HG03066 (cell line): ENCODE data around the gene CD33.
"Not testable (repeated sequence)": the region's sequence is repeated elsewhere in the genome, so short reads cannot be mapped to it uniquely, and the experiment has no call there.

ENCODE experiments used
- ATAC-seq: cut with Tn5 transposase; IDR thresholded peaks from one replicate; pipeline ENCODE4 v1.9.1; 2021; ENCODE audit warnings: low read depth; ENCODE audit not compliant: unreplicated experiment

CD33 gene

DNA sequence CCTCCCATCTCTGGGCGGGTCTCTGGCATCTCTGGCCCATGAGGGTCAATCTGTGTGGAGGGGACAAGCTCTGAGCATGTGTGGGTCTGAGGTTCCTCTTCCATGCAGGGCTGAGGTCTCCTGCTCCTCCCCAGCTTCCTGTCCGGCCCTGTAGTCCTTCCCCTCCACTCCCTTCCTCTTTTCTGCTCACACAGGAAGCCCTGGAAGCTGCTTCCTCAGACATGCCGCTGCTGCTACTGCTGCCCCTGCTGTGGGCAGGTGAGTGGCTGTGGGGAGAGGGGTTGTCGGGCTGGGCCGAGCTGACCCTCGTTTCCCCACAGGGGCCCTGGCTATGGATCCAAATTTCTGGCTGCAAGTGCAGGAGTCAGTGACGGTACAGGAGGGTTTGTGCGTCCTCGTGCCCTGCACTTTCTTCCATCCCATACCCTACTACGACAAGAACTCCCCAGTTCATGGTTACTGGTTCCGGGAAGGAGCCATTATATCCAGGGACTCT lies at the start of gene CD33:
TSS of gene CD33 (plus strand) at position 183 of the 496 bp plus-strand sequence. CDS start at position 222, 39 bp downstream.
- ATAC-seq, result not testable (repeated sequence)

GRCh38 chr19:51179256-51179655 lies 45.6 kb upstream of the CD33 start:
- ATAC-seq, result no peak

GRCh38 chr19:51181377-51181912 lies 43.4 kb upstream of the CD33 start:
- ATAC-seq, result no peak

GRCh38 chr19:51181913-51182419 lies 42.9 kb upstream of the CD33 start:
- no peak for ATAC-seq

DNA sequence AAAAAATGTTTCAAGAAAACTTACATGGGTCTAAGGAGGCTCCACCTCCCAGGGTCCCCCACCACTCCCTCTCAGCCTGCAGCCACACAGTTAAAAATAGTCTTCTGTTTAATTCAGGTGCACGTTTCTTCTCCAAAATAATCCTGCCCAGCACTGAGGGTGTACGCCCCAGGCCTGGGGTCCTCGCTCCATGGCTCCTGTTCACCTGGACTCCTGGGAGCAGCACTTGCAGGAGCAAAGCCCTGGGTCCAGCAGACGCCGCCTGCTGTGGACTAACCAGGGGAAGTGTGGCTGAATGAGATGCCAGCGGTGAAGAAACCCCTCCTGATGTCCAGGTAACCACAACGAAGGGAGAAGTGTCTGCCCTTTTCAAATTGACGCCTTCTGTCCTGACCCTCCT lies 41.3 kb upstream of the CD33 start:
- ATAC-seq, result no peak

DNA sequence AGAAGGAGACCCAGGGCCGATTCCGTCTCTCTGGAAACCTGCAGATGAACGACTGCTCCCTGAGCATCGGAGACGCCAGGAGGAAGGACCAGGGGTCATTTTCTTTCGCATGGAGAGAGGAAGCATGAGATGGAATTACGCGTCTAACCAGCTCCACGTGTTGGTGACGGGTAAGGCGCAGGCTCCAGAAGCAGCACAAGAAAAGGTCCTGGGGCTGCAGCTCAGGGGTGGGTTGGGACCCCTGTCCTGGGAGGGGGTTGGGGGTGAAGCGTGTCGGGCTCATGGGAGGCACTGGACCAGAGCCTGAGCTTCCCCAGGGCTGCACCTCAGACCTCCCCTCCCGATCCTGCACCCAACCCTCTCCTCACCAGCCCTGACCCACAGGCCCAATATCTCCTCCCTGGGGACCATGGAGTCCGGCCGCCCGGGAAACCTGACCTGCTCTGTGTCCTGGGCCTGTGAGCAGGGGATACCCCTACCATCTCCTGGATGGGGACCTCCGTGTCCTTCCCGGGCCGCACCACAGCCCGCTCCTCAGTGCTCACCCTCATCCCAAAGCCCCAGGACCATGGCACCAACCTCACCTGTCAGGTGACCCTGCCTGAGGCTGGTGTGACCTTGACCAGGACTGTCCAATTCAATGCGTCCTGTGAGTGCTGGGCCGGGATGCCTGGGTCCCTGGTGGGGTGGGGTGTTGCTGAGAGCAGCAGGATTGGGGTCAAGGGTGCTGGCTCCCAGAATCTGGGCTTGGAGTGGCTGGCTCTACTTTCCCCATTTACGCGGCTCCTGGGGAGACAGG lies 39.6 kb upstream of the CD33 start:
- no peak for ATAC-seq

- ATAC-seq, result no peak
Observed at GRCh38 chr19:51185868-51186215, 39.0 kb upstream of the CD33 start.

DNA sequence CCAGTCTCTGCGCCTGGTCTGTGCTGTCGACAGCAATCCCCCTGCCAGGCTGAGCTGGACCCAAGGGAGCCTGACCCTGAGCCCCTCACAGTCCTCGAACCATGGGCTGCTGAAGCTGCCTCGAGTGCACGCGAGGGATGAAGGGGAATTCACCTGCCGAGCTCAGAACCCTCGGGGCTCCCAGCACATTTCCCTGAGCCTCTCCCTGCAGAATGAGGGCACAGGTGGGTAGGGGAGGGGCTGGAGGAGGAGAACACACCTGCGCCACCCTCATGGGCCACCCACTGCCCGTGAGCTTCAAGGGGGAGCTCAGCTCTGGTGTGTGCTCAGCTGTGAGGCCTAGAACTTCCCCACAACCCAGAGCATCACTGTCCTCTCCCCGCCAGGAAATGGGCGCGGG lies 38.6 kb upstream of the CD33 start:
- ATAC-seq, result no peak

DNA sequence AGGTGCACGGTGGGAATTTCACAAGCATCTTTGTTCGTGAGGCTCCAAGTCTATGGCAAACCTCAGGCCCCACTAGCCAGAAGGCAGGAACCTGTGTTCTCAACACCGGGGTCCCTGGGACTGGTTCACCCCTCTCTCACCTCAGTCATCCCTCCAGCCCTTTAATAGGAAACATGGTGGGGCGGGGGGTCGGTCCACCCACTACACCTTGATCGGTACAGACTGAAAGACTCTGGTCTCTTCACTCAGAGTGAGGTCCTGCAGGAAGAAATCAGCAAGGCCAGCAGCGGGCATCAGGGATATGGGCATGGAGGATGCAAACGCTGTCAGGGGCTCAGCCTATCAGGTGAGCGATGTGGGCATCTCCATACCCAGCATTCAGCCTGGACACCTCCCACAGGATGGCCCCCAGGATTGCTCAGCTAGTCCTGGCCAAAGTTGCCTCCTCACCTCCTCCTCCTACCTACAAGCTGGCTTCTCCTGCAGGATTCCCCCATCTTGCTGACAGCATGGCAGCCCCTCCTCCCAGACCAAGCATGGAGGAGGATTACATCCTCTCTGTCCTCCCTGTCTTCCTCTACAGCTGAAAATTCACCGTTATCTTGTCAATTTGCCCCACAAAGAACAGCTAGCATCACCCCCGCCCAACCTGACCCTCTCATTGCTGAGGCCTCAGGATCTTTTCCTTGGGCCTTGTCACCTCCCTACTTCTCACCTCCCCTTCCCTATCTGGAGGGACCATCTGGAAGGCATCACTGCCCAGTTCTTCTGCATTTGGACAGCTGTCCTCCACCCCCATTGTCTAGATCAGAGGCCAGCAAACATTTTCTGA lies 37.3 kb upstream of the CD33 start:
- no peak for ATAC-seq

GRCh38 chr19:51188227-51188559 lies 36.7 kb upstream of the CD33 start:
- no peak for ATAC-seq

DNA sequence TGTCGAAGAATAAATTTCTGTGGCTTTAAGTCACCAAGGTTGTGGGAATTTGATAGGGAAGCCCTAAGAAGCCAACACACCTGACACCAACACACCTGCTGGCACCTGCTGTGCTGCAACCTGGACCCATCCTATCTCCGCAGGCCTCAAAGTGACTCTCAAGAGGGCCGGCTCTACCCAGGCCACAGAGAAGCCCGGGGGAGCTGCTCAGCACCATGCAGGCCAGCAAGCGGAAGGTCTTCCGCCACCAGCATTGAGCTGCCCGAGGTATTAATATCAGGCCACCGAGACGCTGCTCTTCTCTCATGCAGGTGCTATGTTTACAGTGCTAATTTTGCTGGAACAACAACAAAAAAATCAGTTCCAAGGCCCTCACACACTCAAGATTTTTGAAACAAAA lies 32.2 kb upstream of the CD33 start:
- no peak for ATAC-seq

GRCh38 chr19:51194527-51195315 lies 30.2 kb upstream of the CD33 start:
- no peak for ATAC-seq

DNA sequence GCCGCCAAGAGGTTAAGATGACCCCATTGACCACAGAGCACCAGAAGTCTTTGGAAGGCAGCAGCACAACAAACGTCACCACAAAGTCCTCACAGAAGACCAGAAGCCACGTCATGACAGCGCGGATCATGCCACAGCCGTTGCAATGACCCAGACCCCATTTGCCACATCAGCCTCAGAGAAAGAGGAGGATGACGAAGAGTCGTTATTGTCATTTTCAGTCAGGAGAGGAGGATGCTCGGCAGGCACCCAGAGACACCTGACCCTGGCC lies 29.6 kb upstream of the CD33 start:
- no peak for ATAC-seq

DNA sequence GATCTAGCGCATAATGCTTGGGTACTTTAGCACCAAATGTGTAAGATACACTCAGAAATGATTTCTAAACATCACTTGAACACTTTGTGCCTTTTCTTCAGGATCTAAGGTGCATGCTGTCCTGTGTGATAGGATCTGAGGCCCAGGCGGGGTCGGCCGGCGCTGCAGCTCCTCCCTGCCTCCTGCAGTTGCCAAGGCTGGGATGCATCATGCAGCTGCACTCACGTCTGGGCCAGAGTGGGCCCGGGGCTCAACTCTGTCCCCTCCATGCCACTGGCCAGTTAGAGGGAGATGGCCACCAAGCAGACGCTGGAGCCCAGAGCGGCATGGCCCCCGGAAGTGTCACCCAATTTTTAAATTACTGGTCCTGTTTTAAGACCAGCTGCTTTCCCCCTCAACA lies 29.3 kb upstream of the CD33 start:
- no peak for ATAC-seq

DNA sequence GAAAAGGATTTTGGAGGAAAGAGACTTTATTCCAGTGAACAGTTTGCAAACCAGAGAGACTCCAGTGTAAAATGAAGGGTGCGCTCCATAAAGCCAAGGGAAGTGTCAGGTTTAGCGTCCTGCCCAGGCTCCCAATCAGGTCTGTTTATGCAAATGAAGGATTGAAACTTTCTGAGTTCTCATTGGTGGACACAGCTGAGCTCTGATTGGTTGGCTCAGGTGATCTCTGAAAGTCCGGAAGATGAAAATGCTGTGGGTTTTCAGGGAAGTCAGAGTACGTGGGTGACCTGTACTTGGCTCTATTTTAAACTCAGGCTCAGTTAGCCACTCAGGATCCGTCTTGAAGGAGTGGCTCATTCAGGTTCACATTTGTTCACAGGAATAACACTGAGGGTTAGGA lies 28.7 kb upstream of the CD33 start:
- no peak for ATAC-seq

DNA sequence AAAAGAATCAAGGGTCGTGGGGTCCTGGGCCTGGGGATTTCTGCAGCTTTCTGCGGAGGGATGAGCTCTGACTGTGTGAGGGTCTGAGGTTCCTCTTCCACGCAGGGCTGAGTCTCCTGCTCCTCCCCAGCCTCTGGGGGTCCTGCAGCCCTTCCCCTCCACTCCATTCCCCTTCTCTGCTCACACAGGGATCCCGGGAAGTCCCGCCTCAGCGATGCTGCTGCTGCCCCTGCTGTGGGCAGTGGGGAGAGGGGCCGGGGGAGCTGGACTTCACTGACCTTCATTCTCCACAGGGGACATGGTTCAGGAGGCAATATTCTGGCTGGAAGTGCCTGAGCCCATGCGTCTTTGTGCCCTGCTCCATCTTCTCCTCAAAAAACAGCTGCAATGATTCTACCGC lies 26.2 kb upstream of the CD33 start:
- ATAC-seq, result no peak

- no peak for ATAC-seq
Observed at GRCh38 chr19:51200071-51200666, 24.7 kb upstream of the CD33 start.

GRCh38 chr19:51201712-51202111 lies 23.2 kb upstream of the CD33 start:
- ATAC-seq, result no peak

DNA sequence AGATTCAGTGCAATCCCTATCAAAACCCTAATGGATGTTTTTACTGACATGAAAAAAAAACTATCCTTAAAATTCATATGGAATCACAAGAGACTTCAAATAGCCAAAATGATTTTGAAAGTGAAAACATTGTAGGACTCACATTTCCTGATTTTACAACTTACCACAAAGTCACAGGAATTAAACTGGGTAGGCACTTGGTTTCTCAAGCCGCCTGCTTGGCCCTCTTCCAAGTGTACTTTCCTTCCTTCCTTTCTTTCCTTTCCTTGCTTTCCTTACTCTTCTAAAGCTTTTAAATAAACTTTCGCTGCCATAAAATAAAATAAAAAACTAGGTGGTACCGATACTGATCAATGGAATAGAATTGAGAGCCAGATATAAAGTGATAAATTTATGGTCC lies 21.0 kb upstream of the CD33 start:
- no peak for ATAC-seq

DNA sequence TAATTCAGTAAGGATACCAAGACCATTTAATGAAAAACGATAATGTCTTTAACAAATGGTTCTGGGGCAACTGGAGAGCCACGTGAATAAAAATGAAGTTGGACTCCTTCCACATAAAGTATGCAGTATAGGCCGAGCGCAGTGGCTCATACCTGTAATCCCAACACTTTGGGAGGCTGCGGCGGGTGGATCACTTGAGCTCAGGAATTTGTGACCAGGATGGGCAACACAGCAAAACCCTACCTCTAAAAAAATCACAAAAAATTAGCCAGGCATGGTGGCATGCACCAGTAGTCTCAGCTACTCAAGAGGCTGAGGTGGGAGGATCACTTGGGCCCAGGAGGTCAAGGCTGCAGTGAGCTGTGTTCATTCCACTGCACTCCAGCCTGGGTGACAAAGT lies 20.6 kb upstream of the CD33 start:
- ATAC-seq, result no peak

DNA sequence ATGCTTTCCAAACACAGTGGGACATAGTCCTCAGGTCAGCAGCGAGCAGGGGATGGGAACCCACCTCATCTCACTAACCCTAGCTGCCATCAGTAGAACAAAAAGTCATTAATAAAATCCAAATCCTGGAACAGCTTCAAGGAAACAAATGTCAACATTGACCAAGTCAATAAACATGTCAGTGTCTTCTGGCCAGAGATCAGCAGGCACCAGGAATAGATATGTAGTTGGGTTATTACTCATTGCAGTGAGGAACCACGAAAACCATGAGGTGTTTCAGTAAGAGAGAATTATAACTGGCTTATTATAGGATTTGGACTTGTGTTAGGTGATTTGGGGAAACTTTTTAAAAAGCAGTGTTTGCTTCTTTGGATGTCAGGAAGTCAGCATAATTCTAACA lies 17.1 kb upstream of the CD33 start:
- ATAC-seq, result no peak
